Measurements from ENCODE around the gene PPFIA4. TPM values are rescaled to one million over a fixed set of nuclear protein-coding genes. Genes with fewer than 3 reads are reported as not detected.

Gene PPFIA4
- total and polyA plus RNA-seq, 9 of the 15 experiments (the other 6 are each of a cell fraction or from before 2014, with no cell fraction given), result 0.07 to 12.0 (median 0.70) TPM

DNA sequence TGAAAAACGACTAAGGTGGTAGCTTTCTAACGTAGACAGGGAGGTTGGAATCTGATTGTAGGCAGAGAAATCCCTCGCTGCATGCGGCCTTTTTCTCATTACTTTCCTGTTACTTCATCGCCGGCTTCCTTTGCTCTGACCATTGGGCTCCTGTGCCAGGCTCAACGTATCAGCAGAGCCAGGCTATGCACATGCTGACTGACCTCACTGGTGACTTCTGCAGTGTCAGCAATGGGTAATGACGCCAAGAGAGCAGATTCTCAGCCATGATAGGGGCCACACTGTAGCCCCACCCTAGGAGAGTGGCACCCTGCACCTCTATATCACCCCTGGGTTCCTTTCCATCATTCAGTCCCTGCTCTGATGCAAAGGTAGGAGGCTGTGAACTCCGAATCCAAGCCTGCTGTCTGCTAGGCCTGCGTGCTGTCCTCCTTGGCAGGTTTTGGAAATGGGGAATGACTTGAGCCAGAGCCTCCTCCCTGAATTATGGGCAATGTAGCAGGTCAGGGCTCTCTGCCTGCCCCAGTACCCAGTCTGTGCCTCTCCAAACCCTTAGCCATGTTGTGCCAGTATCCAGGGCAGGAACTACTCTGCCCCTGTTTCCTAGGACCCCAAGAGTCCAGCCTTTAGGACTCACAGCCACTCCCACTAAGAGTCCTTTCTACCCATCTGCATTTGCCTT lies 11.4 kb downstream of the PPFIA4 start (continued):
- TF ChIP-seq, protein P1, sequence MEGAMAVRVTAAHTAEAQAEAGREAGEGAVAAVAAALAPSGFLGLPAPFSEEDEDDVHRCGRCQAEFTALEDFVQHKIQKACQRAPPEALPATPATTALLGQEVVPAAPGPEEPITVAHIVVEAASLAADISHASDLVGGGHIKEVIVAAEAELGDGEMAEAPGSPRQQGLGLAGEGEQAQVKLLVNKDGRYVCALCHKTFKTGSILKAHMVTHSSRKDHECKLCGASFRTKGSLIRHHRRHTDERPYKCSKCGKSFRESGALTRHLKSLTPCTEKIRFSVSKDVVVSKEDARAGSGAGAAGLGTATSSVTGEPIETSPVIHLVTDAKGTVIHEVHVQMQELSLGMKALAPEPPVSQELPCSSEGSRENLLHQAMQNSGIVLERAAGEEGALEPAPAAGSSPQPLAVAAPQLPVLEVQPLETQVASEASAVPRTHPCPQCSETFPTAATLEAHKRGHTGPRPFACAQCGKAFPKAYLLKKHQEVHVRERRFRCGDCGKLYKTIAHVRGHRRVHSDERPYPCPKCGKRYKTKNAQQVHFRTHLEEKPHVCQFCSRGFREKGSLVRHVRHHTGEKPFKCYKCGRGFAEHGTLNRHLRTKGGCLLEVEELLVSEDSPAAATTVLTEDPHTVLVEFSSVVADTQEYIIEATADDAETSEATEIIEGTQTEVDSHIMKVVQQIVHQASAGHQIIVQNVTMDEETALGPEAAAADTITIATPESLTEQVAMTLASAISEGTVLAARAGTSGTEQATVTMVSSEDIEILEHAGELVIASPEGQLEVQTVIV (CRISPR knock-in tag; IDR thresholded peaks at IDR 0.05; ENCODE audit: borderline replicate concordance), result no peak
- TF ChIP-seq CBX8 (IDR thresholded peaks at IDR 0.05; ENCODE audit: borderline replicate concordance, extremely low read depth, low read depth, low read length, poor library complexity, severe bottlenecking), result no peak
- no peak for TF ChIP-seq FOXA3 (CRISPR knock-in tag; conservative IDR thresholded peaks at IDR 0.05 in 1 of 2, IDR thresholded peaks at IDR 0.05 in 1 of 2)
- TF ChIP-seq HDAC8 (tag; IDR thresholded peaks at IDR 0.05), result no peak
- TF ChIP-seq BRF1 (IDR thresholded peaks at IDR 0.05; ENCODE audit: borderline replicate concordance, extremely low read depth, insufficient read length), result no peak
- TF ChIP-seq KLF6 (CRISPR knock-in tag; IDR thresholded peaks at IDR 0.05; ENCODE audit: borderline replicate concordance), result no peak
- no peak for TF ChIP-seq SMARCE1 (IDR thresholded peaks at IDR 0.05)
- no peak for TF ChIP-seq EP300 (IDR thresholded peaks at IDR 0.05; ENCODE audit: low read length)
- TF ChIP-seq PCBP1 (IDR thresholded peaks at IDR 0.05; ENCODE audit: low read depth, low read length, poor library complexity, severe bottlenecking), result no peak
- peak; percentile 40 for TF ChIP-seq MAFF (IDR thresholded peaks at IDR 0.05; ENCODE audit: low read length)
- peak; percentile 69 for TF ChIP-seq CREM (IDR thresholded peaks at IDR 0.05; ENCODE audit: low read depth)
- TF ChIP-seq KAT2B (IDR thresholded peaks at IDR 0.05; ENCODE audit: low read depth, low read length), result no peak
- no peak for TF ChIP-seq ZNF57 (CRISPR knock-in tag; IDR thresholded peaks at IDR 0.05)
- no peak for TF ChIP-seq NCOA6 (IDR thresholded peaks at IDR 0.05)
- TF ChIP-seq, protein P2, sequence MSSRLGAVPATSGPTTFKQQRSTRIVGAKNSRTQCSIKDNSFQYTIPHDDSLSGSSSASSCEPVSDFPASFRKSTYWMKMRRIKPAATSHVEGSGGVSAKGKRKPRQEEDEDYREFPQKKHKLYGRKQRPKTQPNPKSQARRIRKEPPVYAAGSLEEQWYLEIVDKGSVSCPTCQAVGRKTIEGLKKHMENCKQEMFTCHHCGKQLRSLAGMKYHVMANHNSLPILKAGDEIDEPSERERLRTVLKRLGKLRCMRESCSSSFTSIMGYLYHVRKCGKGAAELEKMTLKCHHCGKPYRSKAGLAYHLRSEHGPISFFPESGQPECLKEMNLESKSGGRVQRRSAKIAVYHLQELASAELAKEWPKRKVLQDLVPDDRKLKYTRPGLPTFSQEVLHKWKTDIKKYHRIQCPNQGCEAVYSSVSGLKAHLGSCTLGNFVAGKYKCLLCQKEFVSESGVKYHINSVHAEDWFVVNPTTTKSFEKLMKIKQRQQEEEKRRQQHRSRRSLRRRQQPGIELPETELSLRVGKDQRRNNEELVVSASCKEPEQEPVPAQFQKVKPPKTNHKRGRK (tag; IDR thresholded peaks at IDR 0.05), result no peak
- no peak for TF ChIP-seq KLF1 (tag; IDR thresholded peaks at IDR 0.05)
- no peak for TF ChIP-seq ZBTB7A (IDR thresholded peaks at IDR 0.05; ENCODE audit: borderline replicate concordance, control insufficient read depth, low read depth, low read length)
- no peak for TF ChIP-seq KHSRP (IDR thresholded peaks at IDR 0.05)
- TF ChIP-seq TAF1 (IDR thresholded peaks at IDR 0.05; ENCODE audit: control insufficient read depth, extremely low read depth, insufficient read depth, low read length, severe bottlenecking), result no peak
- no peak for TF ChIP-seq KLF13 (tag; IDR thresholded peaks at IDR 0.05; ENCODE audit: borderline replicate concordance, low read depth)
- peak; percentile 65; the same call in 1 of the 2 replicates for TF ChIP-seq CREB1 (IDR thresholded peaks at IDR 0.05)
- TF ChIP-seq CREB1 (CRISPR knock-in tag; IDR thresholded peaks at IDR 0.05), result no peak
- TF ChIP-seq COPS2 (conservative IDR thresholded peaks at IDR 0.05), result no peak
